ENCODE data around the gene ZNG1A.
A peak's percentile ranks its signal among the peaks of the same experiment; 100 is the strongest.
"Not testable (repeated sequence)": the region's sequence is repeated elsewhere in the genome, so short reads cannot be mapped to it uniquely, and the experiment has no call there.

ZNG1A gene

DNA sequence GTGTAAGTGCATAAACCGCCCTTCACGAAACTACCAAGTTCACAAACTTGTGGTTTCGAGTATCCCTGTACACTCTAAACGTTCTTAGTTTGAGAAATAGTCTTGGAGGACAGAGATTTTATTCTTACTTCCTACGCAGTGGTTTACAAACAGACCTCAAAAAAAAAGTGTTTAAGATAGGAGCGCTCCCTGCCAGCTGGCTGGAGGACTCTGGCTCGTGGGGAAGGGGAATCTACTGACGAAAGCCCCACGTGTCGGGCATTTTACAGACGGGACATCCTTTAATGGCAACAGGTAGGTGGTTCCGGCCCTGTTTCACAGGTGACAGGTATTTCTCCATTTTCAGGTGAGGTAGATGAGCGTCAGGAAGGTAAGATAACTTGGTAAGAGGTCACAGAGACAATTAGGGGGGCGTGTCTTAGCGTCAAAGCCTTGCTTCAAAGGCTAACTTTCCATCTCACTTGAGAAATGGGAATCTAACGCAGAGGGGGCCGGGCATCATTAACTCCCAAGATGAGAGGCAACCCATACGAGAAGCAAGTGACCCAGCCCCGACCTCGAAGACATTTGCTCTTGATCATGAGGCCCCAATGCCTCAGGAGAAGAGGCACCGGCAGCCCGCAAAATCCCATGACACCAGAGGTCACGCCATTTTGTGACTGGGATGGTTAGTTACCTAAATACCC is 573 bp downstream of the ZNG1A start:
- DNase-seq (ENCODE audit: low read depth), result peak; percentile 6

DNA sequence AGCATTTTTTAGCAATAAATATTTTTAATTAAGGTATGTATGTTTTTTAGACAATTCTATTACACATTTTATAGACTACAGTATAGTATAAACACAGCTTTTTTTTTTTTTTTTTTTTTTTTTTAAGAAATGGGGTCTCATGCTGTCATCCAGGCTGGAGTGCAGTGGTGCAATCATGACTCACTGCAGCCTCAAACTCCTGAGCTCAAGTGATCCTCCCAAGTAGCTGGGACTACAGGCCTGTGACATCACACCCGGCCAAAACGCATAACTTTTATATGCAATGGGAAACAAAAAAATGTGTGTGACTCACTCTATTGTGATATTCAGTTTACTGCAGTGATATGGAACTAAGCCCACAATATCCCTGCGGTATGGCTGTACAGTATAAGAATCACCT is 9.1 kb downstream of the ZNG1A start:
- not testable (repeated sequence) for DNase-seq (ENCODE audit: low read depth)

DNA sequence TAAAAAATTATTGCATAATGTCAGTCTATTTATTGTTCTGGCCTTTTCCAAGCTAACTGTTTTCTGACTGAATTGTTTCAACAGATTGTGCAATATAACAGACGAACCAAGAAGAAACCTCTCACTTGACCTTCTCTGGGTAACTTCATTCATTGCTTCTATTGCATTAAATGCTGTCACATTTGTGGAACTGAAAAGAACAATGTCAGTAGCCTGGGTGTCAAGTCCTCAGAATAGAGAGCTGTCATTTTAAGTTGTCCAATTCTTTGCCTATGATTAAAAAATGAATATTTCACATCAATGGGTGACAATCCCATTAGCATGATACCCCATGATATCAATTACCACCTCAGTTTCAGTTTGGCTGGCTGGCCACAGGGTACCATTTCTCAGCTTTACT is 19.0 kb downstream of the ZNG1A start:
- not testable (repeated sequence) for DNase-seq (ENCODE audit: low read depth)

DNA sequence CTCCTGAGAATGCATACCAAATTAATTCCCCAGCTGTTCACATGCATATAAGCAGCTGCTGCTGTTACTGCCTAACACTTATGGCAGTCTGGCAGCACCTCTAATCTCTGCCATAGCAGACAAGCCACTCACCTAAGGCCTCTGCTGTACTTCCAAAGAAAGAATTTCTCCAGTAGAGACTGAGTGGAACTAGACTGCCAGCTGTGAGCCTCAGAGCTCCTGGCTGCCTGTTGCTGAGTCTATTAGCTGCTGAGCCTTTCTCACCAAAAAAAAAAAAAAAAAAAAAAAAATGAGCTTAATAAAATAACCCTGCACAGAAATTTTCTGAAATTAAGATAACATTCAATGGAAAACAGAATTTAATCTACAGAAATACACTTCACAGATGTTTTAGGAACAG is 27.7 kb downstream of the ZNG1A start:
- not testable (repeated sequence) for DNase-seq (ENCODE audit: low read depth)

DNA sequence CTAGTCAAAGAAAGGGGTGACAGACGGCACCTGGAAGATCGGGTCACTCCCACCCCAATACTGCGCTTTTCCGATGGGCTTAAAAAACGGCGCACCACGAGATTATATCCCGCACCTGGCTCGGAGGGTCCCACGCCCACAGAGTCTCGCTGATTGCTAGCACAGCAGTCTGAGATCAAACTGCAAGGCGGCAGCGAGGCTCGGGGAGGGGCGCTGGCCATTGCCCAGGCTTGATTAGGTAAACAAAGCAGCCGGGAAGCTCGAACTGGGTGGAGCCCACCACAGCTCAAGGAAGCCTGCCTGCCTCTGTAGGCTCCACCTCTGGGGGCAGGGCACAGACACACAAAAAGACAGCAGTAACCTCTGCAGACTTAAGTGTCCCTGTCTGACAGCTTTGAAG is 39.0 kb downstream of the ZNG1A start:
- not testable (repeated sequence) for DNase-seq (ENCODE audit: low read depth)

DNA sequence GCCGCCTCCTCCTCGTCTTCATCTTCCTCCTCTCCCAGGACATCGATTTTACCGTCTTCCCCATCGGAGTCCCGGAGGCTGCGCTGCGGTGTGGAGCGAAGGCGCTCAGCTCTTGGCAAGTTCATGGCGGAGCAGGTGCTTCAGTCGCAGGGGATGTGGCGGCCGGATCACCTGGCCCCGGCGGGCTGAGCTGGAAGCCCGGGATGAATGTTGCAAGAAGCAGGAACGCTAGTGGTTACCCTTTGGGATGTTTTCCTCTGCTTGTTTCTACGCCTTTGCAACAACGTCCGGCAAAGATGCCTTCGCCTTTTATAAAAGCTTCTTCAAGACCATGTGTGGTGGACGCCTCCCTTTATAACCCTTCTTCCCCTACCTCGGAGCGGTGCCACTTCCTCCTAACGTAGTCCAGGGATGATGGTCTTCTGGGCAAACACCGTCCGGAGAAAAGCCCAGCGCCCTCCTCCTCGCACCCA is 60.8 kb downstream of the ZNG1A start, which contains the start of gene FOXD4:
FOXD4 (minus strand) TSS at position 423 of the 473 bp plus-strand sequence; CDS start at position 125, 298 bp downstream.
- not testable (repeated sequence) for DNase-seq (ENCODE audit: low read depth)

DNA sequence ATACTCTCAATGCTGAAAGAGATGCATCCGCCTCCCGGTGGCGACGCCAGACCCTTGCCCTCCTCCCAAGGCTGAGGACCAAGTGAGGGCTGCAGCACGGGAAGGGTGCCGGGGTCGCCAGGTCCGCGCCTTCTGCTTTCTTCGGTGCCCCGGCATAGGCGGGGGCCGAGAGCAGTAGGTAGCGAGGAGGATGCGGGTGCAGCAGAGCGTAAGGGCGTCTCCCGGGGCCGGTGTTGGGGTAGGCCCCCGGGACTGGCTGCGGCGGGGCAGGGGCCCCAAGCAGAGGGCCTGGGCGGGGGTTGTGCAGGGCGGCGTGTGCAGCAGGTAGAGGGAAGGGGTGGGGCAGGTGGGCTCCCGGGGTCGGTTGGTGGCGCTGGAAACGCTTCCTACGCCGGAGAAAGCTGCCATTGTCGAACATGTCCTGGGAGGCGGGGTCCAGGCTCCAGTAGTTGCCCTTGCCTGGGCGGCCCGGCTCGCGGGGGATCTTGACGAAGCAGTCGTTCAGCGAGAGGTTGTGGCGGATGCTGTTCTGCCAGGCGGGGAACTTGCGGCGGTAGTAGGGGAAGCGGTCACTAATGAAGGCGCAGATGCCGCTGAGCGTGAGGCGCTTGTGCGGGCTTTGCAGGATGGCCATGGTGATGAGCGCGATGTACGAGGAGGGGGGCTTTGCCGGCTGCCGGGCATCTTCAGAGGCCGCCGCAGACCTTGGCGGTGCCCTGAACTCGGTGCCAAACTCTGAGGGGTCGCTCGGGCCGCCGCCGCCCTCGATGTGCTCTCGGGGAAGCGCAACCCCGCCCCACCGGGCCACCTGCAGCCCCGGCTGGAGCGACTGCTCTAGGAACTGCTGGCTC is 61.5 kb downstream of the ZNG1A start:
- DNase-seq (ENCODE audit: low read depth), result peak; percentile 4

DNA sequence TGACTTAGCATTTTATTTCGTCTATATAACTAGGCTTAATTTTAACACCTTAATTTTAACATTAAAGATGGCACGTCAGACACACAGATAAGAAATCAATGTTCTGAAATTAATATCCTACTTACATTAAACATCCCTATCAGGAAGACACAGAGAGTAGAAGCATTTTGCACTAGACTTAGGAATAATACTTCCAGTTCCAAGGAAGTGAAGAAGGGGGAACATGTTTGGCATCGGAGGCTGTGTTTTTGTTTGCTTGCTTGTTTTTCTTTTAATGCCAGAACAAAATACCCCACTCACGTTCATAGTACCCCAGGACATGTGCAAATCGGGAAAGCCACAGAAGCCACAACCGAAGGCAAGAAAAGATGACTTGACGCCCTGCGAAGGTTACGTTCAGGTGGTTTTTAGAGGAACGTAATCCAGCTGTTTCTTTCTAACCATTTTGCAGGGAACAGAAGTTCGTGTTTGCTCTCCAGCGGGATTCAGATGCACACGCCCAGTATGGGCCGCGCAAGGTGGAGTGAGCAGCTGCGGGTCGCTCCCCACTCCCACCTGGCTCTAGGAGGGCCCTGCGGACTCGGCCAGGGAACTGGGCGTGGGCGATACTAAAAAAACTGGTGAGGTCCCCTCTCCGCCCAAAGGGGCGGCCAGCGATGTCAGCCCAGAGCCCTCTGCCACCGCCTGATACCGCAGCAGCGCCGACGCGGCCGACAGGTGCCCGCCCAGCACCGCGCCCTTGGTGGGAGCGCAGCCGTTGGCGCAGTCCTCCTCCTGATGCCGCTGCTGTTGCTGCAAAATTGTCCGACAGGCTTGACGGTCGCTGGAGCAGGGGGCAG is 62.4 kb downstream of the ZNG1A start:
- DNase-seq (ENCODE audit: low read depth), result not testable (repeated sequence)

DNA sequence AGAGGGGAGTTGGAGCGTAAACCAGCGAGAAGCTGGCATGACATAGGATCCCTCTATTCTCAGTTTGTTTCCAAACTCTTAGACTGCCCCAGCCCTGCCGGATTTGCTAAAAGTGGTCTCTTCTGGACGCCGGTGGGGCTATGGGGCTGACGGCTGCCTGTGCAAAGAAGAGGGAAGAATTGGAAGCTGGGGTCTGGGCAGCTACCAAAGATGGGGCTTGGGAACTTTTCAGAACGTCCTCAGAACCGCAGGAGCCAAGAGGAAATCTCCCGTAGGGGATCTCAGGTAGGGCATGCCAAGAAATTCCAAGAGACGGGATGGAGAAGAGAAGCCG is 63.8 kb downstream of the ZNG1A start:
- not testable (repeated sequence) for DNase-seq (ENCODE audit: low read depth)

DNA sequence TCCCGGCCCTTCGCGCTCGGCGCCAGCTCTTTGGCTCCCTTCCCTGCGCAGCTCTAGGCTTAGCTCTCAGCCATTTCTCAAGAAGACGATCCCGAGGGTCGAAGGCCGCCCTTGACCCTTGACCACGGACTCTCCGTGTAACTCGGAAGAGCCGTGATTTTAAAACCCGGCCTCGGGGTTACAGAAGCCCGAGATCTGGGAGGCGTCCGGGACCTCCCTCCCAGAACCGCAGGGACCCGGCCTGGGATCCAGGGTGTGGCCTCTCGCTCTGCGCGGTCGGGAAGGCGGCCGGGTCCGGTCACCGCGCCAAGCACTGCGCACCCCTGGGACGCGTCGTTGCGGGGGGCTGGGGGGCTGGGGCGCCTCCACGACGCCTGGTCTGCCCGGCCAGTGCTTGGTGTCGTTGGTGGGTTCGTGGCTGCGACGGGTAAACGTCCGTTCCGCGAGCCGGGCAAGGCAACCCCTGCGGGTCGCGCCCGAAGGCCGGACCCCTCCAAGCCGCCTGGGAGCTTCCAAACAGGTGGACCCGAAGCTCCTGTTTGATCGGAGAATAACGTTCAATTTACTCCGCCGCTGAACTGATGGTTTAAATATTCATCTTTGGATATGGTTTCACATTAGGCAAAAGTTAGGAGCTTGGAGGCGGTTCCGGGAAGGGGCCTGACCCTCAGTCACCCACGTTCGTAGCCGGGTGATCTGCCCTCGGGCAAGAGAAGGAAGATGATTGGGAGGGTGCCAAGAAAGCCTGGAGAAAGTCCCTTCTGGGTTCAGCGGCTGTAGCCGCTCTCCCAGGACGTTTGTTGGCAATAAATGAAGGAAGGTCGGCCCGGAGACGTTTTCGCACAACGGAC is 64.4 kb downstream of the ZNG1A start:
- not testable (repeated sequence) for DNase-seq (ENCODE audit: low read depth)

DNA sequence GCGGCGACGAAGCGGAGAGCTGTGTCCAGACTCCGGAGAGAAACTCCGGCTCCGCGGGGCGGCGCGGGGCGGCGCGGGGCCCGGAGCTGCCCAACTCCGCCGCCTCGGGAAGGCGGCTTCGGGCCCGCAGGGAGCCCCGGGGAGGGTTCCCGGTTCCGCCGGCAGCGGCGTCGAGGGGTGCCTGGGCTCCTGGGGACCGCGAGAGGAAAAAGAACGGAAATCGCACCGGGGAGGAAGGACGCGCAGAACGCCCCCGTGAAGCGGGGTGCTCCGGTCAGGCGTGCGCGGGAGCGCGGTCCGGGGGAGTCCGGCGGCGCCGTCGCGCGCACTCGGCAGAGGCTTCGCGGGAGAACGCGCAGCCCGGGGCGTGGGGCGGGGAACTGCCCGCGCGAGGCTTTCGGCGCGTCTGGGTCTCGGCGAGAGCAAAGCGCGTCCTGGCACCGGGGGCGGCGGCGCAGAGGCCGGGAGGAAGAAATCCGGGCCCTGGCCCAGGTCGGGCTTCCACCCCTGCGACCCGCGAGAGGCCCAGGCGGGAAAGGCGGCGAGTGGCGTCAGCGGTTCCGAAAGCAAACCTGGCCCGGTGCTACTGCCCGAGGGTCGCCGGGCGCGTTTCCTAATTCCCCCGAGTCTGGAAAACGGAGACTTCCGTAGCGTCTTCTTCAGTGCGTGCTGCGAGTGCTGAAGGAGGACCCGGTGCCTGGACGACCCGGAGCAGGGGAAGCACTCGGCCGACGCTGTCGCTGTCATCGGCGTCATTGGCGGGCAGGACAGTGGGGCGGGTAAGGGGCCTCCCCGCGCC is 65.2 kb downstream of the ZNG1A start:
- not testable (repeated sequence) for DNase-seq (ENCODE audit: low read depth)

DNA sequence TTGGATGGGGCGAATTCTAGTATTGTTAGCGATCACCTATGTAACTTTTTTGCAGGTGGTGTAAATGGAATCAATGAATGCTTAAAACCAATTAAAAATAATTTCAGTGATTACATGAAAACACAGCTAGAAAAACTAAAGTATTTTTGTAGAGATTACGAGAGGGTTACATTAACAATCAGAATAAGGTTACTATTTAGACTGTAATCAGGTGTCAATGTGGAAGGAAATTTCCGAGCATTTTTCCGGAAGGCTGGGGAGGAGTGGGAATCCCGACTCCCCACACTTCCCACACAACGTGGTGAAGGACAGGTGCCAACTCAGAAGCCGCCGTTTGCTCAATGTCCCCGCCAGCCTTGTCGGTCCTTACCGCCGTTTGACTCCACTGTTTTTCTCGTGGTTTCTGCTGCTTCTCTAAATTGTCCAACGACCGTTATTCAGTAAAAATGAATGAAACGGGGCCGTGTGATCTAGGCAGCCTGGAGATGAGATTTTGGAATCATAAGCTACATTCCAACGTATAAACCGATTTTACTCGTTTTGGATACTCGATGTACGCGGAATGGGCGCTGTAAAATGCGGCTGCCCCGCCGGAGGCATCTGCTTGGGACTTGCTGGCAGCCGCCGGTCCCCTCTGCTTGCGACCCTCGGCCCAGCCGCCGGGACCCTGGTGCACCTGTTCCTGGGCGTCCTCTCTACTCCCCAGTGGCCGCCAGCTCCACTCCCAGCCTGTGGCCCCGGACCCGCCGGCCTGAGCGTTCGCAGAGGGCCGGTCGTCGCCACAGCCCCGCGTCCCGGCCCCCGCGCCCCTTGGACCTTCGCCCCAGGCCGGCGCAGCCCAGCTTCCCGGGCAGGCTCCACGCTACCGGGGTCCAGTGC is 66.0 kb downstream of the ZNG1A start:
- not testable (repeated sequence) for DNase-seq (ENCODE audit: low read depth)

DNA sequence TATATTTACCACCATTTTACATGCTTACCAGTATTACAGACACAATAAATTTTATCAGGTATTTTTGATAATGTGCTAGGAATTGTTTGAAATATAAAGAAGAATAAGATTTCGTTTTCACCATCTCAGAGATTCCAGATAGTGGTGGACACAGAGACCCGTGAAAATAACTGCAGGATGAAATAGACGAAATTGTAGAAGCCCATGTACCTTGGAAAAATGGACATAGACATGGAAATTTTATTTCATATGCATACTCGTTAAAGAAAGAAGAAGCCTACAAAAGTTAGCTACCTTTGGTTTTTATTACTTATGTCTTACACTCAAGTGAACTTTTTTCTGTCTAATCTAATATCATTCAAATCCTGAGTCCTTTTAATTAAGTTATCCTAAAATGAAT is 68.2 kb downstream of the ZNG1A start:
- not testable (repeated sequence) for DNase-seq (ENCODE audit: low read depth)

DNA sequence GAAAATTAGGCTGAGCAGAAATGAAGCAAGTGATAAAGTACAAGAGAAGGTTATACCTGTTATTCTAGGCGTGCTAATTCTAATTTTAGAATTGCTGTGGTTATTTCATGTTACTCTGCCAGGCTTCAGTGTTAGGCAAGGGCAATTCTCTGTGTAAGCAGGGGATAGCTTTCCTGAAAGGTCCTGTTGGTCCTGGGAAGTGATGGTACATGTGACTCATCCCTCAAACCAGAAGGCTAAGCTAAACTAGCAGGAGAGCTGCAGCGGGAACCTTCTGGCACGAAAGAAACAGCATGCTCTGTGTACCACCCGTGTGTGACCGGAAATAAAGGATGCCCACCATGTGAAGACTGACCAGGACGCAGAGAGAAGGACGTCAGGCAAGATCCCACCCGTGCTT is 69.3 kb downstream of the ZNG1A start:
- not testable (repeated sequence) for DNase-seq (ENCODE audit: low read depth)

DNA sequence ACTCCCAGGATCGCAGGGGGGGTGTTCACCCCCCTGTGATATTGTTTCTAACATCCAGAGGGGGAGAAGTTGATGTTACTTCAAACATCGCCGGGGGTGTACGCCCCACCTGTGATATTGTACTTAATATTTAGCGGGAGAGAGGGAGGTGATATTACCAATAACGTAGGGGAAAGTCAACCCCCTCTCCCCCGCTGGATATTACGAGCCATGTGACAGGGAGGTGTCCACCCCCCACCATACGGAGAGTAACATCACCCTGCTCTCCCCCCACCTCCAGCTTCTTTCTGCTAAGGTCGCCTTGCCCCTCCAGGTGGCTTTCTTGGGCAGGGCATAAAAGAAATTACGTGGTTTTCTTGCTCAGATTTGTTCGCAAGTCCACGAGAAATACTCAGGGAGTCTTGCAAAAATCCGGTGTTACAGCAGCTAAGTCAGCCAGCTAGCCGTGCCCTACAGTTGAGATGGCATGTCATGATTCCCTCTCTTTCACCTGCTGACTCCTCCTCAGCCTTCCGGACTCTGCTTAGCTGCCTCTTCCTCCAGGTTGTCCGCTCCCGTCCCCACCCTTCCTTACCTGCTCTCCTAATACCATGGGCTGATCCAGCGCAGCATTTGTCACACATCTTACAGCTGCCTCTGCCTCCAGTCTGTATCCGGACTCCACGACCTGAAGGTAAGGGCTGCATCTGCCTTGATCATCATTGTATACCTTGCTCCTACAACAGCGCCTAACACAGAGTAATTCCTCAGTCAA is 69.9 kb downstream of the ZNG1A start:
- not testable (repeated sequence) for DNase-seq (ENCODE audit: low read depth)

DNA sequence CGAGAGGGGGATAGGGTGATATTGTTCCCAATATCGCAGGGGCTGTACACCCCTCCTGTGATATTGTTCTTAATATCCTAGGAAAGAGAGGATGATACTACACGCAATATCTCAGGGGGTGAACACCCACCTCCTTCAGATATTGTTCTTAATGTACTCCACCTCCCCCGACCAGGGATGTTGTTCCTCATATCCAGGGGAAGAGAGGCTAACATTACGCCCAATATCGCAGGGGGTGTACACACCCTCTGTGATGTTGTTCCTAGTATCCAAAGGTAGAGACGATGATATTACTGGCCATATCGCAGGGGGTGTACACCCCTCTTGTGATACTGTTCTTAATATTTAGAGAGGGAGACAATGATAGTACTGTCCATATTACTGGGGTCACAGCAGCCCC is 72.9 kb downstream of the ZNG1A start:
- not testable (repeated sequence) for DNase-seq (ENCODE audit: low read depth)

DNA sequence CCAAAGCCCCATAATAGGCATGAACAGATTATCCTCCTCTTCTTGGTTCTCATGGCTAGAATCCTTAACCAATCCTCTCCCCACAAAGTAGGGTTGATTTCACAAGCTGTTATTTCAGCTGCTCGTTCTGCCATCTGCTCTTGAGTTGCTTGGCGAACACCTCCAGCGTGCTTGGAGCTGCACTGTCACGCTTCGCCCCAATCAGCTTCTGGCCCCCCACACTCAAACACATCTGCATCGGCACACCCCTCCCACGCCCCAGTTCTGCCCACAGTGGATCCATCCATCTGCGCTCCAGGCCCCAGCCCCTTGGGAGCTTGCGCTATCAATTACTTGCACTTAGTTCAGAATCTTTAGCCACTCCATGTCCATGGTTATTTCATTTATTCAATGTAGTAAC is 78.4 kb downstream of the ZNG1A start:
- DNase-seq (ENCODE audit: low read depth), result not testable (repeated sequence)

DNA sequence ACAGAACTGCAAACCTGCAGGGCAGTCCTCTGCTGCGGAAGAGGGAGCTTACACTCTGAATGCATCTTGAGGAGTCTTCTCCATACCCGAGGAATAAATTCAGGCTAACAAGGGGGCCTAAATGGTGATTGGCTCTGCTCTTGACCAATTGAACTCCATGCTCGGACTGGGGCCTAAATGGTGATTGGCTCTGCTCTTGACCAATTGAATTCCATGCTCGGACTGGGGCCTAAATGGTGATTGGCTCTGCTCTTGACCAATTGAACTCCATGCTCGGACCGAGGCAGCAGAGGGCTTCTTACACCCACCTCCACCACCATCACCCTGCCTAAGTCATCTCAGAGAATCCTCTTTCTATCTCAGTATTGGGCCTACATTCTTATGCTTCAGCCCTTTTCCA is 79.0 kb downstream of the ZNG1A start:
- DNase-seq (ENCODE audit: low read depth), result not testable (repeated sequence)

DNA sequence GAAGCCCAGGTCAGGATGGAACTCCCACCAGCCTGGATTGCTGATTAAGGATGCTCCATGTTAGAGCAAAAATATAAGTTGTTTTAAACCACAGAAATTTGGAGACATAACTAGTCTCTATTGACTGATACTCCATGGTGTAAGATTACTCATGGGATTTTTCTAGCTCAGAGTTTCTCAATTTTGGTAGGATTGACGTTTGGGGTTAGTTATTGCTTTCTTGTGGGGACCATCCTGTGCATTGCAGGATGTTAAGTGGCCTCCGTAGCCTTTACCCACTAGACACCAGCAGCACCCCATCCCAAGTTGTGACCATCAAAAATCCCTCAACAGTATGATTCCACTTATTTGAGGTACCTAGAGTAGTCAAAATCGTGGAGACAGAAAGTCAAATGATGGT is 80.1 kb downstream of the ZNG1A start:
- not testable (repeated sequence) for DNase-seq (ENCODE audit: low read depth)

Data from T-helper 22 cell (primary cell).